HG03025 (cell line): ENCODE results near the gene NDFIP1.
"Not testable (repeated sequence)": the region's sequence is repeated elsewhere in the genome, so short reads cannot be mapped to it uniquely, and the experiment has no call there.

Source experiments
- ATAC-seq: cut with Tn5 transposase; IDR thresholded peaks from one replicate; pipeline ENCODE4 v1.9.1; 2021; ENCODE audit warnings: mild to moderate bottlenecking, moderate library complexity; ENCODE audit not compliant: unreplicated experiment, low FRiP score

The NDFIP1 gene

GRCh38 chr5:142150431-142150830 lies 41.9 kb downstream of the NDFIP1 start:
- ATAC-seq, result no peak

DNA sequence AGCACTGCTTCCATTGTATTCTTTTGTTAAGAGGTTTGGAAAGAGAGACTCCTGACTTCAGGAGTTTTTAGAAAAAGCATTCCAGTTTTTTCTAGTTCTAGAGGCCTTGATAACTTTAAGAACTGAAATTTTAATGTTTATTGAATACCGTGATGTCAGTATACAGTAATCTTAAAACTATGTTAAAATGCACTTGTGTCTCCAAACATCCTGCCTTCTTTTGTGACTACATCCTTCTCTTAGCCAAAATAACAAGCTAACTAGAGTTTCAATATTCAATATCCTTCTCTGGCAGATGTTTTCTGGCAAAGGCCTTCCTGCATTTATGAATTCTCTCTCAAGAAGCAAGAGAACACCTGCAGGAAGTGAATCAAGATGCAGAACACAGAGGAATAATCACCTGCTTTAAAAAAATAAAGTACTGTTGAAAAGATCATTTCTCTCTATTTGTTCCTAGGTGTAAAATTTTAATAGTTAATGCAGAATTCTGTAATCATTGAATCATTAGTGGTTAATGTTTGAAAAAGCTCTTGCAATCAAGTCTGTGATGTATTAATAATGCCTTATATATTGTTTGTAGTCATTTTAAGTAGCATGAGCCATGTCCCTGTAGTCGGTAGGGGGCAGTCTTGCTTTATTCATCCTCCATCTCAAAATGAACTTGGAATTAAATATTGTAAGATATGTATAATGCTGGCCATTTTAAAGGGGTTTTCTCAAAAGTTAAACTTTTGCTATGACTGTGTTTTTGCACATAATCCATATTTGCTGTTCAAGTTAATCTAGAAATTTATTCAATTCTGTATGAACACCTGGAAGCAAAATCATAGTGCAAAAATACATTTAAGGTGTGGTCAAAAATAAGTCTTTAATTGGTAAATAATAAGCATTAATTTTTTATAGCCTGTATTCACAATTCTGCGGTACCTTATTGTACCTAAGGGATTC lies 43.1 kb downstream of the NDFIP1 start:
- ATAC-seq, result no peak

- ATAC-seq, result no peak
These were observed 43.8 kb downstream of the NDFIP1 start for GRCh38 chr5:142152384-142152732.

- ATAC-seq, result no peak
These were observed 45.3 kb downstream of the NDFIP1 start for GRCh38 chr5:142153674-142154448.

DNA sequence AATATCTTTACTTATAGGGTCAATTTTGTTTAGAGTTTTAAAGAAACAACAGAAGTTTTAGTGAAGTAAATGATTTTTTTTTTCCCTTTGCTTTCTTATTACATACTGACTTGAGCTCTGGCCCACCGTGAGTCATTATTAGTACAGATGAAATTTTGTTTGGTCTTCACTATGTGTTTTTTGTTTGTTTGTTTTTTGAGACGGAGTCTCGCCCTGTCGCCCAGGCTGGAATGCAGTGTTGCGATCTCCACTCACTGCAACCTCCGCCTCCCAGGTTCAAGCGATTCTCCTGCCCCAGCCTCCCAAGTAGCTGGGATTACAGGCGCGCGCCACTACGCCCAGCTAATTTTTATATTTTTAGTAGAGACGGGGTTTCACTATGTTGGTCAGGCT lies 45.9 kb downstream of the NDFIP1 start:
- ATAC-seq, result not testable (repeated sequence)

GRCh38 chr5:142156839-142157463 lies 48.4 kb downstream of the NDFIP1 start:
- ATAC-seq, result no peak

DNA sequence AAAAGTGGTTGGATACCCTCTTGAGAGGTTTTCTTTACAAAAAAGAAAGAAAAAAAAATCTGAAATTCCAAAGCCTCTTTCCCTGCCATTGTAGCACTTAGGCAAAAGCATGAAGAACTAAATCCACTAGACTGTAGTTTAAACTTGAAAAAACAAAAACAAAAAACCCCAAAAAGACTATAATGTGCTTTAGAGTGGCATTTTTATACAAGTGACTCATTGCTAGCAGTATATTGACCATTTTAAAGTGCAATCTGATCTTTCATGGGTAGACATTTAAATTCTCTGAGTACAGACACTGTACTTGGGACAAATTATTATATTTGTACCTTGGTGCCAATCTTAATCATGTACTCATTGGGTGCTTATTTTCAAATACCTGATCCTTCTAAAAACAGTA lies 50.8 kb downstream of the NDFIP1 start:
- ATAC-seq, result no peak

DNA sequence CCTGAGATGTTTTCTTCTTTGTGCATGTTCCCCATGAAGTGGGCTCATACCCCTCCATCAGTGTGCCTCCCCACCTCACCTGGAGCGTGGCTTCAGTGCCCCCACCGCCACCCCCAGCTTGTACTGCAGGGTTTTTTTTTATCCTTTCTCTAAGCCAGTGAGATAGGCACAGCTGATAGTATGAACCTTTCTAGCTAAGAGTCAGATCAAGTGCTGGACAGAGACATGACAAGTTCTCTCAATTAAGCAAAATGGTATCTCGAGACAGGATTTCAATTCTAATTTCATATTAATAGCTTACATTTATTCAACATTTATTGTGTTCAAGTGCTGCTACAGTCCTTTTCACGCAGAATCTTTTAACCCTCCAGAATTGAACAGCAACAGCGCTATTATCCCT lies 55.7 kb downstream of the NDFIP1 start:
- no peak for ATAC-seq

DNA sequence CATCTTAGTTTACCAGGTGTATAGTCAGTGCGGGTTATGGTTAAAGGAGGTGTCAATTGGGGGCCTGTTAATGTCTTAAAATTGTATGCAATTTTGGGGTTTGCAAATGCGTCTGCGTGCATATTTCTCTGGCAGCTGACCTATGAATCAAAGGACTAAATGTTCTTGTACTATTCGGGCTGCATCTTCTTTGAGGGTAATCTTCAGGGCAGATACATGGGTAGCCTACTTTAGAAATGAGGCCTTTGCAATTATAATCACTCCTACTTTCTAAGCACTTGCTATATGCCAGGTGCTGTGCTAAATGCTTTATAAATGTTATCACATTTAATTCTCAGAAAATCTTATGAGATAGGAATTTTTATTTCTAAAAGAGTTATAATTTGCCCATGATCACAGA lies 58.2 kb downstream of the NDFIP1 start:
- no peak for ATAC-seq

DNA sequence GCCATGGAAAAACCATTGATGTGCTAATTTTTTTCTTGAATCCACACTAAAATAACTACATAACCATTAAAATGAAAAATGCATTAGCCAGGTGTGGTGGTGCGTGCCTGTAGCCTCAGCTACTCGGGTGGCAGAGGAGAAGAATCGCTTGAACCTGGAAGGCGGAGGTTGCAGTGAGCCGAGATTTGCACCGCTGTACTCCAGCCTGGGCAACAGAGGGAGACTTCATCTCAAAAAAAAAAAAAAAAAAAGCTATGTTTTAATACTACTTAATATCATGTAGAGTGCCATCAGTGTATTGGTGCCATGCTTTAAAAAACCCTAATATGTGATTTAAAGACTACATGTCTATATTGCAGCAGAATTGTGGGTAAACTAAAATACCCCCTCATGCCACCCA lies 58.9 kb downstream of the NDFIP1 start:
- no peak for ATAC-seq

- no peak for ATAC-seq
These were observed 59.8 kb downstream of the NDFIP1 start for GRCh38 chr5:142168365-142168764.

DNA sequence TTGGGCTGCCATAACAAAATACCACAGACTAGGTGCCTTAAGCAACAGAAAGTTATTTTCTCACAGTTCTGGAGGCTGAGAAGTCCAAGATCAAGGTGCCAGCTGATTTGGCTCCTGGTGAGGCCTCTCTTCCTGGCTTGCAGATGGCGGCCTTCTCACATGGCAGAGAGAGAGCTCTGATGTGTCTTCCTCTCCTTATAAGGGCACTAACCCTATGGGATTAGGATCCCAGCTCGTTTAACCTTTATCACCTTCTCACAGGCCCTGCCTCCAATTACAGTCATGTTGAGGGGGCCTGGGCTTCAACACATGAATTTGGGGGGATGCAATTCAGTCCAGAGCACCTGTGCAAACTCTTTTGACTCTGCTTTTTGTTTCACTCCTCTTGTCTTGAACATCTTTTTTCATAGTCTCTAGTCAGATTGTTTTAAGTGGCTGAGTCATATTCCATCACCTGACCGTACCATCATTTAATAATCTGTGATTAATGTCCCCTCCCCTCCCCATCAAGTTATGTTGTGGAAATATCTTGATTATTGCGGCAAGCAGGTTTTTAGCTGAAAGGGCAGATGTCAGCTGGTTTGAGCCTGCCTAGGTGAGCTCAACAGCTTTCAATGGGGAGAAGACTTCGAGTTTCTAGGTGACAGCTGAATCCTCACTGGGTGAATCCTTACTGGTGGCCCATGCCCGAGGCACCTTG lies 61.8 kb downstream of the NDFIP1 start:
- ATAC-seq, result no peak

DNA sequence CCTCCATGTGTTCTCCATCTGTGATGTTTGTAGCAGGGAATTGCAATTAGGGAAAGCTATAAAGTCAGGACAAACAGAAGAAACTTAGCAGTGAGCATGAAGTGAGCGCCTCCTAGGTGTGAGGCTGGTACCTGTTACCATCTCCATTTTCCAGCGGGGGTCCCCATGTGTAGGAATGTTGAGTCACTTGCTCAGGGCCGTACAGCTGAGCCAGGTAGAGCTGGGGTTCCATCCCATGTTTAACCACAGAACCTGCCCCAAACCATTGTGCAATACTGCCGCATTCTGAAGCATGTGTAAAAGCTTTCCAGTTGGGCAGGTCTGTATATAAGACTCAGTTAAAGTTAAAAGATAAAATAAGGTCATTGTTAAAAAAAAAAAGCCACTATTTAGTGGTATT lies 62.7 kb downstream of the NDFIP1 start:
- no peak for ATAC-seq

GRCh38 chr5:142175039-142175438 lies 66.5 kb downstream of the NDFIP1 start:
- ATAC-seq, result no peak

DNA sequence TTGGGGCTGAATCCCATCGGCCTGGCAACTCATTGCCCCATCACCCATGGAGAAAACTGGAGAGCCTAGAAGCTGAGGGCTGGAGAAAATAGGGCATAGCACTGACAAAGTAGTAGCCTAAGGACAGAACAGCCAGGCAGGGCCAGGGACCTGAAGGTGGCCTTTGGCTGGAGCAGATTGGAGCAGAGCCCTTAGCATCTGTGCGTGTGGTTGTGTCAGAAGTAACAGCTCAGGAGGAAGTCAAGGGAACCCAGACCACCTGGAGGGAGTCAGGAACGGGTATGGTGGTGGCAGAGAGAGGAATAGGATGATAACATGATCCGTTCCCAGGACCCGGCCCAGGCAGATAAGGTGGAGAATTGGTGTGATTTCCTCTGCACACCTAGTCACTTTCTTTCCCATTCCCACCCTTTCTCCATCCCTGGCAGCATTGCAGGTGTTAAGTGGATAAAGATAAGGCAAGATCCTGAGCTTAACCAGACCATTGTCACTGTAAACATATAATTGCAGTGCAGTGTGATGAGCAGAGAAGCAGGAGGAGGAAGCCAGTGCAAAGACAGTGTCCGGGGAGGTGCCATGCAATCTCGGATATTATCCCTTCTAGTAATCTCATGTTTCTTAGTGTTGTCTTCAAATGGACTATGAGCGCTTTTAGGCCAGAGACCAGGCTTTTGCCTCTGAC lies 67.0 kb downstream of the NDFIP1 start:
- ATAC-seq, result no peak

DNA sequence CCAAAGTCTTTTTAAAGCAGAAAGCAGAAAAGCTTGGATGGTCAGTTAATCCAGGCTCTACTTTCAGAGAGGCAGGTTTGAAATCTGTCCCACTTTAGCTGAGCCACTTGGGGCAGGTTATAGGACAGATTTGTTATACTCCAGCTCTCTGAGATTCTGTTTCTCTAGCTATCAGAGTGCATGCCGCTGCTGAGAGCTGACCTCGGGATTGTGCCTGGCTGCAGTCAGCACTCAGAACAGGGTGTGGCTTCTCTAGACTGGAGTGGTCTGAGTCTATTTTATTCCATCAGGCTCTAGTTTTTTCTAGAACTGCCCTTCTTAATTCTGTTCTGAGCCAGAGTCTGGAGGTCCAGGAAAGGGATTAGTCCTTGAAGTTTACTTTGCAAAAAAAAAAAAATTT lies 67.7 kb downstream of the NDFIP1 start:
- ATAC-seq, result no peak

- ATAC-seq, result no peak
These were observed 70.1 kb downstream of the NDFIP1 start for GRCh38 chr5:142178651-142179050.

- no peak for ATAC-seq
These were observed 71.3 kb downstream of the NDFIP1 start for GRCh38 chr5:142179776-142180387.

GRCh38 chr5:142181096-142181495 lies 72.5 kb downstream of the NDFIP1 start:
- ATAC-seq, result no peak
